GM13976 (cell line): ENCODE measurements around the gene TAL2.

Source experiments
- DNase-seq: peaks from one replicate; pipeline ENCODE4 v3.0.0; 2012; ENCODE audit warnings: low spot score
- CTCF ChIP-seq: IDR thresholded peaks from 2 replicates; pipeline ENCODE4 v1.5.1; 2012; ENCODE audit warnings: borderline replicate concordance, mild to moderate bottlenecking; ENCODE audit not compliant: insufficient read depth; ENCODE audit errors: extremely low read depth, missing control alignments, control extremely low read depth
- in situ Hi-C: fragments of 300-500 bp; cut with MboI; formaldehyde crosslinking; loops from one replicate; pipeline ENCODE4 v1.12.0; 2022; ENCODE audit warnings: low sequenced_read_pairs, mixed read lengths, inconsistent platforms; ENCODE audit not compliant: unreplicated experiment

The TAL2 gene

GRCh38 chr9:105672711-105673234 lies 10.5 kb downstream of the TAL2 start:
- TF ChIP-seq CTCF = no peak
- no peak for DNase-seq
- in situ Hi-C loops = no loop called here

- DNase-seq = no peak
- in situ Hi-C loops = no loop called here
- no peak for TF ChIP-seq CTCF
Observed at GRCh38 chr9:105673850-105674387, 11.7 kb downstream of the TAL2 start.

DNA sequence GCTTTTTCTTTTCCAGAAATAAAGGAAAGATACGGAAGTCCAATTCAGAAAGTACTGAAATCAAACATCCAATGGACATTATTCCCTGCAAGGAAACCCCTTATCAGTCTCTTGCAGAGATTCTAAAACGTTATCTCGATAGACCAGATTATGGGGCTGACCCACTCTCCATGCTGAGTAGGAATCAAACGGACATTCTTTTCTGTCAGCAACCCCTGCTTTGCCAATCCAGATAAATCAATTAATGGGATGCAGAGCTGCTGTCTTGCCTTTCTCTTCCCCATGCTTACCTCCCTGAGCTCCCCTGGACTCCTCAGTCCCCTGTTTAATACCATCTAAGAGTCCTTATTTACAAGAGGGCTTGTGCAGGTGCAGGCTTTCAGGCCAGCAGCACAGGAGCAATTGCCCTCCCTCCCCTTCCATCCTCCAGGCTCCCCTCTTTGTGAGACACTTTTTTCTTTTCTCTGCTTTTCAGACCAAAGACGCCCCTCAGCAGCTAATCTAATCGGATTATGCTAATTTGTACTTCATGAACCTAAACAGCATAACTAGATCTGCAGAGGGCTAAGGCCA lies 14.2 kb downstream of the TAL2 start:
- no peak for TF ChIP-seq CTCF
- no peak for DNase-seq
- in situ Hi-C loops = no loop called here

DNA sequence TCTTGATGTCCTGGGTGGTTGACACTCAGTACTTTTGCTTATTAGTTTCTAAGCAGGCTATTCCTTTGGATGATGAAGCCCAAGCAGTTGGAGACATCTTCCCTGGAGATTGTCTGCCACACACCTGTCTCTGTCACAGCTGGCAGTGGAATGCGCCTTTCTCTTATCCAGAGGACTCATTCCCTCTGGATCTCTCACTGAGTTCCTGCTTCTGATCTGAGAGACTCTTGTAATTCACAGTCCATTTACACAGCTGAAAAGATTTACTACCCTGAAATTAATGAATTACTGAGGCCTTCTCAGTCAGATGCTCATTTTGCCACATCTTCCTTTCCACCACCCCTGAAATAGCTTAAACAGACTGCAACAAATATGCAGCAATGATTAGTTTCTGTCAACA lies 15.9 kb downstream of the TAL2 start:
- TF ChIP-seq CTCF = no peak
- in situ Hi-C loops = no loop called here
- no peak for DNase-seq

DNA sequence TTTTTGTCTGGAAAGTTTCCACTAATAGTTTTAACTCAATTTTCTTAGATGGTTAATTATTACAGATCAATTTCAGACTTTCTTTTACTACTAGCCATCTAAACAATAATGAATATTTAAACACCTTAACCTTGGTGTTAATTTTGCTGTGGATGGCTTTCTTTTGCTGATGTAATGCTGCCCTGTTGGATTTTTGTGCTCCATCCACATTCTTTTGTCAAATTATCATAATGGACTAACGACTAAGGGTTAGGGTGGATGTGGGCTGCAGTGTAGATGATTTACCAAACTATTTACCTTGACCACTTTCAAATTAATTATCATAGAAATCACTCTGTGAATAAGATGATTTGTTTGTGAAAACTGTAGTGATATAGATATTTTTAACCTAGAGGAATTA lies 16.5 kb downstream of the TAL2 start:
- no peak for DNase-seq
- TF ChIP-seq CTCF = no peak
- in situ Hi-C loops = no loop called here

DNA sequence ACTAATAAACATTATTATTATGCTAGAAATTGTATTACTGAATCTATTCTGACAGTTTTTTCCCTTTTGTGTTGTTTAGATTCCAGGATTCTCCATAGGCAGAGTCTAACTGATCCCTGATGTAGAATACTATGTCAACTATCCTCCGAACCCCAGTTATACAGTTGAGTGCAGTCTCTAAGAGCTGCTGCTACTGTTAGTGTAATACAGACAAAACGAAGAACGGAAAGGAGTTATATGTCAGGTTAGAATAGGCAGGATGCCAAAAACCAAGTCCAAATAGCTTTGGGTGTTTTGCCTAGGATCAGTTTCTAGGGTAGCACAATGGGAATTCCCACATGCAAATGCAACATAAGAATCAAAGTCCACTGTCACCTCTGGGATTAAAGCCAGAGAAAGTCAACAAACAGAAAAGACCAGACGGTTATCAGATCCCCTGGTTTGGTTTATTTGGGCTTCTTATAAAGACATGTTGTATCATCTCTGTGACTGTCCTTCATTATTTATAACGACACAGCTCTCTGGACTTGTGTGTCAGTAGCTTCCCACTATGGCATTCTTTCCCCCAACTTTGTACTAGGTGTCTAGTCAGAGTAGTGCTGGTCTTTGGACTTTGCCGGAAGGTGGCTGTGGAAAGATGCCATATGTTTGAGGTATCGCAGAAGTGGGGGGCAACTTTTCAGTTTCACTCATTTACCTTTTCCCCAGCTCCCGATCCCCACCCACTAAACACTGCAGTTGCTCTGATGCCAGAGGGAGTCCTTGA lies 17.2 kb downstream of the TAL2 start:
- DNase-seq = no peak
- in situ Hi-C loops = no loop called here
- no peak for TF ChIP-seq CTCF
